GM19328 (cell line): ENCODE data around the gene COL4A3.

Source experiments
- ATAC-seq: cut with Tn5 transposase; IDR thresholded peaks from one replicate; pipeline ENCODE4 v1.9.1; 2021; ENCODE audit warnings: mild to moderate bottlenecking, moderate library complexity; ENCODE audit not compliant: unreplicated experiment

COL4A3 gene

GRCh38 chr2:227335713-227336112, 171.3 kb downstream of the COL4A3 start:
- no peak for ATAC-seq

- ATAC-seq: no peak
These were observed 173.0 kb downstream of the COL4A3 start for GRCh38 chr2:227337442-227337841.

DNA sequence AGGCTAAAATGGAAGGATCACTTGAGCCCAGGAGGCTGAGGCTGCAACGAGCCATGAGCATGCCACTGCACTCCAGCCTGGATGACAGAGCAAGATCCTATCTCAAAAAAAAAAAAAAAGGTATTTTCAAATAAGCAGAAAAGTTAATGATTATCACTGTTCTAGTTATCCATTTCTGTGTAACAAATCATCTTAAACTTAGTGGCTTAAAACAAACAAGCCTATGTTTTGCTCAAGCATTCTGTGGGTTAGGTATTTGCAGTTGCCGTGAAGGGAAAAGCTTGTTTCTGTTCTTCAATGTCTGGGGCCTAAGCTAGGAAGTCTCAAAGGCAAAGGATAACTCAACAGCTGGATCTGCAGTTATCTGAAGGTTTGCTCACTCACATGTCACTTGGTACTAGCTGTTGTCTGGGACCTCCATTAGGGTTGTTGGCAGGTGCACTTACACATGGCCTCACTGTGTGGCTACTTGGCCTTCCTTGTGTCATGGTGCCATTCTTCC, 174.7 kb downstream of the COL4A3 start:
- ATAC-seq: no peak

DNA sequence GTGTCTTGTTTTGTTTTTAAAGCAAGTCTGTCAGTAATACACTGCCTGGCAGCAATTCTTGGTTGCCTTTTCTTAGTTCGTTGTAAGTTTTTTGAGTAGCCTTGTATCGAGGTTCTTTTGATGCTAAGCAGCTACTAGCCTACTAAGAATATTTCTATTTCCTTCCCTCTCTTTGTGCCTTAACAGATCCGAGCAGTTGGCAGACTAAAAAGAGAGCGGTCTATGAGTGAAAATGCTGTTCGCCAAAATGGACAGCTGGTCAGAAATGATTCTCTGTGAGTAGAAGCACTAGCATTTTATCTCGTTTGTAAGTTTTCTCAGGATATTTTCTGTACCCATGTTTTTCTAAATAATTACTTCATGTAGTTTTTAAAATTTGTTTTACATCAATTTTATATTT, 175.7 kb downstream of the COL4A3 start:
- ATAC-seq: no peak

GRCh38 chr2:227341553-227341952, 177.1 kb downstream of the COL4A3 start:
- ATAC-seq: no peak

GRCh38 chr2:227344231-227344630, 179.8 kb downstream of the COL4A3 start:
- no peak for ATAC-seq

DNA sequence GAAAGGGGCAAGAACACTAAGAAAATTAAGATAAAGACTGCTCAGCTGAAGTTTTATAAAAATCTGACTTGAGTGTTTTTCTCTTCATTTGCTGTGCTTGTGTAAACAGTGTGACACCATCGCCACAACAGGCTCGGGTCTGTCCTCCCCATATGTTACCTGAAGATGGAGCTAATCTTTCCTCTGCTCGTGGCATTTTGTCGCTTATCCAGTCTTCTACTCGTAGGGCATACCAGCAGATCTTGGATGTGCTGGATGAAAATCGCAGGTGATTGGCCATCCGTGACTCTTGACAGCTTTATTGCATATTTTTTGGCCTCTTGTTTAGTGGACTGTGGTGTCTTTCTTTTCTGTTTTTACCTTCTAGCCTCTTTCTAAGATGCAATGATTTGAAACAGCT, 182.7 kb downstream of the COL4A3 start:
- no peak for ATAC-seq

GRCh38 chr2:227348324-227348723, 183.9 kb downstream of the COL4A3 start:
- no peak for ATAC-seq

DNA sequence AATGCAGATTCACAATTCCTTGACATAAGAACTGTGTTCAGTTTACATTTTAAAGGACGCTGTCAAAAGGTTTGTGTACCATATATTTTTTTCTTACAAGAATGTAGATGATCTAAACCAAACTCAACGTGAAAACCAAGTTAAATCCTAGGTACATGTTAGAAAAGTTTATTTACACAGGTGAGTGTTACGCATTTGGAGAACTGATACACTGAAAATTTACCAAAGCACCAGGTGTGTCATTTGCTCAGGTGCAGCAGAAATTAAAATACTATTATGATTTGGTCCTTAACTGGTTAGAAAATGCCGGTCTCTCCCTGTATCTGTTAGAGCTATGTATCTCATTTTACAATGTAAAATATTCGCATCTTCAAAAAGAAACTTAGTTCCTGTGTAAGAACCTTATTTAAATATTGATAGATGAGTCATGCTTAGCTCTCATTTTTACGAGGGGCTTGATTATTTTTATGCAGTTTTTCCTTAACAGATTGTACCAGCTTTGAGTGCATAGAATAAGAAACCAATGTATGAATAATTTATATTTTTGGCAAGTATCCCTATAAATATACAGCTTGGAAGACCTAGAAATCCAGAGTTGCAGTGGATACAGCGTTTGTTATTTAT, 185.7 kb downstream of the COL4A3 start:
- ATAC-seq: no peak

GRCh38 chr2:227351639-227352038, 187.2 kb downstream of the COL4A3 start:
- peak; percentile 72 for ATAC-seq

DNA sequence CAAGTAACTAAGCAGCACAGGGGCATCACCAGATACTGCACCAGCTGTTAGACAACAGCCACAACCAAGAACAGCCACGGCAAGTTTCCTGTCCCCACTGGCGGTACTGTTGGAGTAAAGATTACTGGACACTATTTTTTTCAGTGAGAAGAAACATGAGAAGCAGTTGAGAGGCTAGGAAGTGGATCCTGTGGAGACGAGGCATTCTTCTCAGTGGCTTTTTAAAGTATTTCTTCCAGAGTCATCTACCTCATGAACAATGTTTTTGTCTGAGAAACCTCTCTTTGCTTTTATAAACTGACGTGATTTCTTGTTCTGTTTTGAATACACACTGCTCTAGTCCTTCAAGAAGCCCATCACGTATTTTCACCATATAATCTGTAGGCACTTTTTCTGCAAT, 195.9 kb downstream of the COL4A3 start:
- ATAC-seq: no peak

- ATAC-seq: no peak
These were observed 199.3 kb downstream of the COL4A3 start for GRCh38 chr2:227363756-227364155.
